ENCODE data around the gene CTNND2. TPM values are rescaled to one million over a fixed set of nuclear protein-coding genes. Genes with fewer than 3 reads are reported as not detected.

The CTNND2 gene
- total RNA-seq, 1 donor from 2014 or later = 2.5 TPM

DNA sequence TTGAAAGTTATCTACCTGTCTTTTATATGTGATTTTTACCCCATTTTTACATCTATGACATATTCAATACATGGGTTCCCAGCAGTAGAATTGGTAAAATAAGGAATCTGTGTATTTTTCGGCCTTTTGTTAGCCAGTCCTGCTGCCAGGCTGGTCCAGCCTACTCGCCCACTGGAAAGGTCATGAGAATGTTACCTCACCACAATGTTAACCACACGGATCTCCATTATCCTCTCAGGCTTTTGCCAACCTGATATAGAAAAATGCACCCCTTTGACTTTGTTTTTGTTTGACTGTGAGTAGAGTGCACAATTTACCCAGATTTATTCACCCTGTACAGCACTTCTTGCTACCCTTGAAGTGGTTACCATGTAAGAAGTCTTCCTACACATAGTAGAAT is 167.2 kb downstream of the CTNND2 start:
- H3K4me3 Mint-ChIP-seq (ENCODE audit: unreplicated experiment) = no peak overlapping the region
- no peak for DNase-seq (ENCODE audit: extremely low spot score, unreplicated experiment)
- H3K9me3 Mint-ChIP-seq (ENCODE audit: unreplicated experiment) = peaks cover 17% of the 10 kb centered on the region
- H3K36me3 Mint-ChIP-seq (ENCODE audit: unreplicated experiment) = no peaks in the 10 kb centered on the region
- no peaks in the 10 kb centered on the region for H3K4me1 Mint-ChIP-seq (ENCODE audit: unreplicated experiment)
- TF ChIP-seq, protein P1, sequence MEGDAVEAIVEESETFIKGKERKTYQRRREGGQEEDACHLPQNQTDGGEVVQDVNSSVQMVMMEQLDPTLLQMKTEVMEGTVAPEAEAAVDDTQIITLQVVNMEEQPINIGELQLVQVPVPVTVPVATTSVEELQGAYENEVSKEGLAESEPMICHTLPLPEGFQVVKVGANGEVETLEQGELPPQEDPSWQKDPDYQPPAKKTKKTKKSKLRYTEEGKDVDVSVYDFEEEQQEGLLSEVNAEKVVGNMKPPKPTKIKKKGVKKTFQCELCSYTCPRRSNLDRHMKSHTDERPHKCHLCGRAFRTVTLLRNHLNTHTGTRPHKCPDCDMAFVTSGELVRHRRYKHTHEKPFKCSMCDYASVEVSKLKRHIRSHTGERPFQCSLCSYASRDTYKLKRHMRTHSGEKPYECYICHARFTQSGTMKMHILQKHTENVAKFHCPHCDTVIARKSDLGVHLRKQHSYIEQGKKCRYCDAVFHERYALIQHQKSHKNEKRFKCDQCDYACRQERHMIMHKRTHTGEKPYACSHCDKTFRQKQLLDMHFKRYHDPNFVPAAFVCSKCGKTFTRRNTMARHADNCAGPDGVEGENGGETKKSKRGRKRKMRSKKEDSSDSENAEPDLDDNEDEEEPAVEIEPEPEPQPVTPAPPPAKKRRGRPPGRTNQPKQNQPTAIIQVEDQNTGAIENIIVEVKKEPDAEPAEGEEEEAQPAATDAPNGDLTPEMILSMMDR (IDR thresholded peaks at IDR 0.05) = no peak
- no peaks in the 10 kb centered on the region for H3K27me3 Mint-ChIP-seq (ENCODE audit: unreplicated experiment)
- no peak overlapping the region for H3K27ac Mint-ChIP-seq (ENCODE audit: unreplicated experiment)

DNA sequence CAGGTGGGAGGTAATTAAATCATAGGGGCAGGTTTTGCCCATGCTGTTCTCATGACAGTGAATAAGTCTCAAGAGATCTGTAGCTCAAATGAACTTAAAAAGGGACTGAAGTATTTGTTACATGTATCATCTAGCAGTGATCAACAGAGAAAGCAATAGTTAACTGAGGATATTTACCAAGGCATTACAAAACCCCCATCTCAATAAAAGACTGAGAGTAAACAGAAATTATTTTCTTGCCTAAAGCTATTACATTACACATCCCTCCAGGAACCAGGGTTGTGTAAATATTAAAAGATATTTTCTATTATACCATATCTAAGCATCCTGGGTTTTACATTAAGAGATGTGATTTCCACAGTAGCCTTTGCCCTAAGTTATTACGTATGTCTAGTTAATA is 169.9 kb downstream of the CTNND2 start:
- Mint-ChIP-seq H3K27ac (ENCODE audit: unreplicated experiment) (no peak overlapping the region), H3K4me3 (ENCODE audit: unreplicated experiment) (no peak overlapping the region), H3K27me3 (ENCODE audit: unreplicated experiment) (no peaks in the 10 kb centered on the region), H3K9me3 (ENCODE audit: unreplicated experiment) (peaks cover 10% of the 10 kb centered on the region), H3K4me1 (ENCODE audit: unreplicated experiment) (no peaks in the 10 kb centered on the region), H3K36me3 (ENCODE audit: unreplicated experiment) (no peaks in the 10 kb centered on the region)
- DNase-seq (ENCODE audit: extremely low spot score, unreplicated experiment) = no peak
- TF ChIP-seq, protein P1 (IDR thresholded peaks at IDR 0.05) = no peak

- TF ChIP-seq, protein P1 (IDR thresholded peaks at IDR 0.05) = no peak
- H3K36me3 Mint-ChIP-seq (ENCODE audit: unreplicated experiment) = no peaks in the 10 kb centered on the region
- peaks cover 5% of the 10 kb centered on the region for H3K9me3 Mint-ChIP-seq (ENCODE audit: unreplicated experiment)
- H3K4me1 Mint-ChIP-seq (ENCODE audit: unreplicated experiment) = no peaks in the 10 kb centered on the region
- no peak for DNase-seq (ENCODE audit: extremely low spot score, unreplicated experiment)
- H3K27ac Mint-ChIP-seq (ENCODE audit: unreplicated experiment) = no peak overlapping the region
- H3K27me3 Mint-ChIP-seq (ENCODE audit: unreplicated experiment) = no peaks in the 10 kb centered on the region
- no peak overlapping the region for H3K4me3 Mint-ChIP-seq (ENCODE audit: unreplicated experiment)
These were observed 170.4 kb downstream of the CTNND2 start for GRCh38 chr5:11733840-11734192.

GRCh38 chr5:11733185-11733839 is 170.9 kb downstream of the CTNND2 start:
- Mint-ChIP-seq H3K4me3 (ENCODE audit: unreplicated experiment) (no peak overlapping the region), H3K27me3 (ENCODE audit: unreplicated experiment) (no peaks in the 10 kb centered on the region), H3K27ac (ENCODE audit: unreplicated experiment) (no peak overlapping the region), H3K36me3 (ENCODE audit: unreplicated experiment) (no peaks in the 10 kb centered on the region), H3K9me3 (ENCODE audit: unreplicated experiment) (peaks cover under 1% of the 10 kb centered on the region), H3K4me1 (ENCODE audit: unreplicated experiment) (no peaks in the 10 kb centered on the region)
- DNase-seq (ENCODE audit: extremely low spot score, unreplicated experiment) = no peak
- TF ChIP-seq, protein P1 (IDR thresholded peaks at IDR 0.05) = no peak

DNA sequence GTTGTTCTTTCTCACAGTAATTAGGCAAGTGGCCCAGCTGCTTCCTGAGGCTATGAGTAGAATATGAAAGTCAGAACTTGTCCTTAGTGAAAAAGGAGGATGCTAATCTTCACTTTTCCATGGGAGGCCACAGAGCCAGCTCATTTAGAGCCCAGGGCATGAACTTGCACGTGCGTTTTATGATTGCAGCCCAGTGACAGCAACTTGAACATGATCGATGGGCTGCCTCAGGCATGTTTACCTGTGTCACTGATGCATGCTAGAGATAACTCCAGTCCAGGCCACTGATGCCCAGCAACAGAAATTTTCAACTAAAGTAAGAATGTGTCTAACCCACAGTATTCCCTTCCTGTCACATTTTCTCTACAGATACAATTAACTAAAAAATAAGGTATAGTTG is 179.3 kb downstream of the CTNND2 start:
- Mint-ChIP-seq H3K36me3 (ENCODE audit: unreplicated experiment) (no peaks in the 10 kb centered on the region), H3K9me3 (ENCODE audit: unreplicated experiment) (no peaks in the 10 kb centered on the region), H3K27ac (ENCODE audit: unreplicated experiment) (no peak overlapping the region), H3K4me1 (ENCODE audit: unreplicated experiment) (no peaks in the 10 kb centered on the region), H3K27me3 (ENCODE audit: unreplicated experiment) (no peaks in the 10 kb centered on the region), H3K4me3 (ENCODE audit: unreplicated experiment) (no peak overlapping the region)
- TF ChIP-seq, protein P1 (IDR thresholded peaks at IDR 0.05) = no peak
- DNase-seq (ENCODE audit: extremely low spot score, unreplicated experiment) = no peak
